HG03097 (cell line): ENCODE measurements around the gene TMEM201.
A peak's percentile ranks its signal among the peaks of the same experiment; 100 is the strongest.
"Not testable (repeated sequence)": the region's sequence is repeated elsewhere in the genome, so short reads cannot be mapped to it uniquely, and the experiment has no call there.

Experiments used
- ATAC-seq: cut with Tn5 transposase; IDR thresholded peaks from one replicate; pipeline ENCODE4 v1.9.1; 2021; ENCODE audit not compliant: unreplicated experiment, low FRiP score

Gene TMEM201

DNA sequence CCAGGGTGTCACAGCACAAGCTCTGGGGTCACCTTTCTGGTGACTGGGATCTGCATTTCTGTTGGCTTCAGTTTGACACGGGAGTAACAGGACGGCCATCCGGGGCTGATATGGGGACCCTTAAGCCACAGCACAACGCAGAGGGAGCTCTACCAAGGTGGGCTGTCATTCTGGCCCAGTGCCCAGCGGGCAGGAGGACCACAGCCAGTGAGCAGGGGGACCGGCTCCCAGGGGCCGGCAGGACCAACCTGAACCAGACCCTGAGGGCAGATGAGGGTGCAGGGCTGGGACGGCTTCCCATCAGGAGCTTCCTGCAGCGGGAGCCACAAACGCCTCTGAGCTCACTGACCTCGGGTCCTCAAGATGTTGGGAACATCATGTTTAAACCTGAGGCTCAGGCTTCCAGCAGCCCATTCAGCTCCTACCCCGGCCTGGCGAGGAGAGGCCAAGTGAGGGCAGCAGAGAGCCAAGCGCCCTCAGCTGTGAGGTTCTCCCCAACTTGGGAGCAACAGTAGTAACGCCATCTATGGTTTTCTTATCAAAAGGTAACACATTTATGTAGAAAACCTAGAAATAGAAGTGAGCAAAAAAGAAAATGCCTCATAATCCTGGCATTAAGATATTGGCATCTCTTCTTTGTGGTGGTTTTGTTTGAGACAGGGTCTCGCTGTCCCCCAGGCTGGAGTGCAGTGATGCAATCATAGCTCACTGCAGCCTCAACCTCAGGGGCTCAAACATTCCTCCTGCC is 26.8 kb downstream of the TMEM201 start:
- ATAC-seq, result no peak

DNA sequence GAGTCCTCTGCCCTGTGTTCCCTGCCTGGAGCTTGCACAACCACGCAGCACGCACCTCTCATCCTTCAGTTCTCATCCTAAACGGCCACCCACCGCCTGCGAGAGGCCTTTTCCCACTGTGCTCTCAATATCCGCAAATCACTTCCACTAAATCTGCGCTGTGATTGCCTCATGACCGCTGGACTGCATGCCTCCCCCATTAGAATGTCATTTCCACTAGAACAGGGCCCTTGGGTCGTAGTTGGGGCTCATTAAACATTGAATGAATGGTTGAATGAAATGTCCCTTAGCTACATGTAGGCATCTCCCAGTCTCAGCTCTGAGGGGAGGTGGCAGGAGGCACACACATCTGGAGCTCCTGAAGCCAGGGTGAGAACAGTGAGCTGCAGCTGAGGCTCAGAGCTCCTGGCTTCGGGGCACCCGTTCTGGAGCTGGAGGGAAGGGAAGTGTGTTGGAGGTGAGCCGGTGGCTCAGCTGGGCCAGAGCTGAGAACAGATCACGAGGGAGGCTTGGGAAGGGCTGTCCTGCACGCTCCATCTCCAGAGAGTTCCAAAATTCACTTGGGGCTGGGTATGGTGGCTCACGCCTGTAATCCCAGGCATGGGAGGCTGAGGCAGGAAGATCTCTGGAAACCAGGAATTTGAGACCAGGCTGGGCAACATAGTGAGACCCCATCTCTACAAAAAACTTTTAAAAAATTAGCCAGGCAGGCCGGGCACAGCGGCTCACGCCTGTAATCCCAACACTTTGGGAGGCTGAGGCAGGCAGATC is 30.4 kb downstream of the TMEM201 start:
- no peak for ATAC-seq

DNA sequence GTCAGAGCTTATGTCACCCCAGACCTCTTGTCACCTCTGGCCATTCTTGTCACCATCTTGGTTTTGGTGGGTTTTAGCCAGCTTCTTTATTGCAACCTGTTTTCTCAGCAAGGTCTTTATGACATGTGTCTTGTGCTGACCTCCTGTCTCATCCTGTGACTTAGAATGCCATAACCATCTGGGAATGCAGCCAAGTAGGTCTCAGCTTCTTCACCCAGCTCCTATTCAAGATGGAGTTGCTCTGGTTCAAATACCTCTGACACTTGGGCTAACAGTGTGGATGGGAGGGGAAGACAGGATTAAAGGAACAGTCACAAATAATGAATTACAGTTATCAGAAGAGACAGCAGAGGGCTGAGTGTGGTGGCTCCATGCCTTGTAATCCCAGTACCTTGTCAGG is 32.3 kb downstream of the TMEM201 start:
- ATAC-seq, result no peak

DNA sequence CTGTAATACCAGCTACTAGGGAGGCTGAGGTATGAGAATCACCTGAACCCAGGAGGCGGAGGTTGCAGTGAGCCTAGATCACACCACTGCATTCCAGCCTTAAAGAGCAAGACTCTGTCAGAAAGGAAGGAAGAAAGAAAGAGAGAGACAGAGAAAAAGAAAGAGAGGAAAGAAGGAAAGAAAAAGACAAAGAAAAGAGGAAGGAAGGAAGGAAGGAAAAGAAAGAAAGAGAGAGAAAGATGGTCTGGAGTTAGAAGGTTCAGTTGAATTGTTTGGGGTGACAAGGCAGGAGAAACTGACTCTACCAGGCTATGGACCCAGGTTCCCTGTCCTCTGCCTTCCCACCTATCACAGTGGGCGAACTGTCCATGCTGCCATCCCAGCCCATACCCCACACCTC is 35.4 kb downstream of the TMEM201 start:
- no peak for ATAC-seq

DNA sequence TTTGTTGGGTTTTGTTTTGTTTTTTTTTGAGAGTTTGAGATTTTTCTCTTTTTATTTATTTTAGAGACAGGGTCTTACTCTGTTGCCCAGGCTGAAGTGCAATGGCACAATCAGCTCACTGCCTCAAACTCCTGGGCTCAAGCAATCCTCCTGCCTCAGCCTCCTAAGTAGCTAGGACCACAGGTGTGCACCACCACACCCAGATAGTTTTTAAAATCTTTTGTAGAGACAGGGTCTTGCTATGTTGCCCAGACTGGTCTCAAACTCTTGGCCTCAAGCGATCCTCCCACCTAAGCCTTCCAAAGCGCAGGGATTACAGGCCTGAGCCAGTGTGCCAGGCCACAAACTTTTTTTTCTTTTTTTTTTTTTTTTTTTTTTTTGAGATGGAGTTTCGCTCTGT is 36.3 kb downstream of the TMEM201 start:
- not testable (repeated sequence) for ATAC-seq

DNA sequence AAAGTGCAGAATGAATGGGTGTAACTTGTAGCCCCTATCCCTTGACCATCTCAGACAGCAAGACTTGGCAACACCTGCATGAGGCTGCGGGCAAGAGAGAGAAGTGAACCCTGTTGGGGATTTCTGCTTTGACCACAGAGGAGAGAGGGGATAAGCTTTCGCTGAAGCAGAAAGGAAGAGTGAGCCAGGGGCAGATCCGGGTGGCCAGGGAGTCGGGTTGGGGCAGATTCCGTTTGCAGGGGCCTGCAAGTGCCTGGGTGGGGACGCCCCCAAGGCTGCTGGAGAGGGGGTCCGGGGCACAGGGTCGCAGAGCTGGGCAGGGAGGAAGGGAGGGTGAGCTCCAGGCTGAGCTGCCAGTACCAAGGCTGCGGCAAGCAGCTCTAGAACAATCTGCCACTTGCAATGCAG is 37.5 kb downstream of the TMEM201 start:
- peak; percentile 43 for ATAC-seq

DNA sequence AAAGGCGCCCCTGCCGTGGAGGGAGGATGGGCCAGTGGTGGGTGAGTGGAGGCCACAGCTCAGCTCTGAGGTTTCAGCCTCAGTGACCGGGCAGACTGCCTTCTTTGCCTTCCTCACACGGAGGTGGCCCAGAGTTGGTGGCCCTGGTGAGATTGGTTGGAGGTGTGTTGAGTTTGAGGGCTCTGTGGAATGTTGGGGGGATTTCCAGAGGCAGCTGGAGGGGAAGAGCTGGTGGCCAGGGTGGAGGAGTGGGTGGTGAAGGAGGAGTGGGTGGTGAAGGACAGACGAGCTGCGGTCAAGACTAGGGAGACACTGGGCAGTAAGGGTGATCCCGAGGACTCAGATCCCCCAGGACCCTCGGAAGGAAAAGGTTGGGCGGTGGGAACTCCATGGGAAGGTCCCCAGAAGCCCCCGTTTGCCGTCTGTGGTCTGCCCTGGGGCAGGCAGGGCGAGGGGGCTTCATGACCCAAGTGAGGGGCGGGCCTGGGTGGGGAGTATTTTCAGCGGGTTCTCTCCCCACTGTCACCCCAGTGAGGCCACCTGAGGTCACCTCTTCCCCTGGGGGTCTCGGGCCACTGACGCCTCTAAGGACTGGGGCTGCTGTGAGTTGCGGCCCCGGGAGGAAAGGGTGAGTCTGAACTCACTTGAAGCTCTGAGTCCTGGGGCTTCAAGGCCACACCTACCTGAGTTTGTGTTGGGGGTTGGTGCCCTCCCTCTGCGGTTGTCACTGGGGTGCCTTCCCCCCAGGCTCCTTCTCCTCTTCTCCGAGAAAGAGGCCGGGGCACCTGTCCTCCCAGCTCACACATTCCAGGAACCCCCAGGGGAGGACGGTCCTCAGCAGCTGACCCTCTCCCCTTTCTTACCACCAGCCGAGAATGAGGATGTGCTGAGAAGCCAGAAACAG is 40.1 kb downstream of the TMEM201 start:
- no peak for ATAC-seq

DNA sequence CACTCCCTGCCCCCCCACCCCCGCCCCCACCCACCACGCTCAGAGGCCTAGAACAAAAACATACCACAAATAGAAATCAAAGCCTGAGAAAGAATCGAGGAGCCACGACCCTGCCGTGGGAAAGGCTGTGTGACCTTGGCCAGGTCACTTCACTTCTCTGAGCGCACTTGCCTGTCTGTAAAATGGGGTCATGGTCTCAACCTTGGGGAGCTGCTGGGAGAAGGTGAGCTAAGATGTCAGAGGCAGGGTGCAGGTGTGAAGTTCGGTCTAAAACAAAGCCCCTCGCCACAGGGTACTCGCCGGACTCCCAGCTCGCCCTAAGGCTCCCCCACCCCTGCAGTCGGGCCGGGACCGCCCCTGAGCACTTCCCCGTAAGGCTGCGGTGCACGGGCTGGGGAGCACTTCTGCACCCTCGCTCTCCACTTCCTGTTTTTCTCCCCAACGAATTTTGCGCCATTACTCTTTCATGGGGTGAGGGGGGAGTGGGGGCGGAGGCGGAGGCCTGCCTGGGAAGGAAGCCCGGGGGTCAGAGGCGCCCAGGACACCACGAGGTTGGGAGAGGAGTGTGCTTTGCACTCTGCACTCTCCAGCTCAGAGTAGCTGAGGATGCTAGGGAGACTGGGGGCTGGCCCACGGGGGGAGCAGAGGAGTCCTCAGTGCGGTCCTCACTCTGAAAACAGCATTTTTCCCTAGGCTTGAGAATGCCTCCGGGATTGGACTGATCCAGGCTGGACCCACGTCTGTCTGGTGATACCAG is 40.9 kb downstream of the TMEM201 start:
- no peak for ATAC-seq

DNA sequence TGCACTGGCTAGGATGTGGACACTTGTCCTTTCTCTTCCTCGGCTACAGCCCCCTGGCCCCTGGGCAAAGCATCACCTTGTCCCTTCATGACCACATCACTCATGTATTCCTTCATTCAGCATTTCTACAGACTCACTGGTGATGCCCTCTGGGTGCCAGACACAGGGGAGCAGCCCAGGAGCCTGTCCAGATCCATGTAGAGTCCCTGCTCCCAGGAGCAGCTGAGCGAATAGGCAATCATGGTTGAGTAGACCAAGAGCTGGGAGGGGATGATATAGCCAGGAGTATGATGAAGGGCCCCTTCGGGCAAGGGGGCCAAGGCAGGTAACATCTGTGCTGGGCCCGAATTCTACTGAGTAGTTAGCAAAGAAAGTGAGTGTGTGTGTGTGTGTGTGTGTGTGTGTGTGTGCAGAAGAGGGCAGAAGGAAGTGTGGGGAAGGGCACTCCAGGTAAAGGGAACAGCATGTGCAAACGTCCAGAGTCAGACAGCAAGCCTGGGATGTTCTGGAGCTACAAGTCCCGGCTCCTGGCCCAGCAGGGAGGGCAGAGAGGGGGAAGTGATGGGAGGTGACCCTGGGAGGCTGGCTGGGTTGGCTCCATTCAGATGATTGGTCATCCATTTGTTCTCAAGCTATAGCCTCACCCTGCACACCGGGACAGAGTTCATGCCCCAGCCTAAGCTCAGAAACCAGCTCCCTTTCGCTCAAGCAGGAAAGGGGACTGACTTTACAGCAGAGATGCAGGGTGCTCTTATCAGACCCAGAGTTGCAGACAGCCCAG is 41.8 kb downstream of the TMEM201 start:
- no peak for ATAC-seq

DNA sequence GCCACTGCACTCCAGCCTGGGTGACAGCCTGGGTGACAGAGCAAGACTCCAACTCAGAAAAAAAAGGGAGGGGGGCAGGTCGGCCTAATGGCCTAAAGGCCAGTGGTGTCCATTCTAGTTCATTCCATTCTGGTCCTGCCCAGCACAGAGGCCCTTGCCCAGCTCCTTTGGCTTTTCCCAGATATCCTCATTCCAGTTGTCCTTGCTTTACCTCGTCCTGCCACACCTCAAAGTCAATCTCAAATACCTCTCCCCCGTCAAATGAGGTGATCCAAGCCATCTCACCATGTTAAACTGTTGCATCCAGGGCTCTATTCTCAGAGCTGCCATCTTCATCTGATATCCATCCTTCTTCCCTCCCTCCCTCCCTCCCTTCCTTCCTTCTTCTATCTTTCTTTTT is 42.9 kb downstream of the TMEM201 start:
- no peak for ATAC-seq

DNA sequence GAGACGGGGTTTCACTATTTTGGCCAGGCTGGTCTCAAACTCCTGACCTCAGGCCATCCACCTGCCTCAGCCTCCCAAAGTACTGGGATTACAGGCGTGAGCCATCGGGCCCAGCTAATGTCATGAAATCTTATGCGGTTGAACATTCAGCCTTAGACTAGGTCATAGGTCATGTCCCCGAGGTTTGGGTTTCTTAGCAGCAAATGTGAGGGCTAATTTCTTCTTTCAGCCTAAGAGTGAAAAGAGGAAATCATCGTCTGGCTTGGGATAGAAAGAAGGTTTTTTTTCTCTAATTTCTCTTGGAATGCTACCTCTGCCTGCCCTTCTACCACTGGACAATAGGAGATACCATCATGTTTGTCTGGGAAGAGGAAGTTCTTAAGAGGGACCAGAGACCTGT is 44.8 kb downstream of the TMEM201 start:
- ATAC-seq, result no peak

DNA sequence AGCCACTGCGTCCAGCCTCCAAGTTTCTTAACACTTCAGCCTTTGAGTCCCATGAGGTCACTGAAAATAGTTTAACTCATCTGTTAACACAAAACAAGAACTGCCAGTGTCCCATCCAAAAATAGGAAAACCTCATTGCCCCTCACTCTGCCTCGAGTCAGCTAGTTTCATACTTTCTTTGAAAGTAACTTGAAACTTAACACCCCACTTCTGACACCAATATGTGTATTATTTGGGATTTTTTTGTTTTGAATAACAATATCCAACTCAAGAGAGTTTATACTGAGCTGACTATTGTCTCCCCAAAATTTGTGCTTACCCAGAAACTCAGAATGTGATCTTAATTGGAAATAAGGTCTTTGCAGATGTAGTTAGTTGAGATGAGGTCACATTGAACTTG is 45.9 kb downstream of the TMEM201 start:
- no peak for ATAC-seq

DNA sequence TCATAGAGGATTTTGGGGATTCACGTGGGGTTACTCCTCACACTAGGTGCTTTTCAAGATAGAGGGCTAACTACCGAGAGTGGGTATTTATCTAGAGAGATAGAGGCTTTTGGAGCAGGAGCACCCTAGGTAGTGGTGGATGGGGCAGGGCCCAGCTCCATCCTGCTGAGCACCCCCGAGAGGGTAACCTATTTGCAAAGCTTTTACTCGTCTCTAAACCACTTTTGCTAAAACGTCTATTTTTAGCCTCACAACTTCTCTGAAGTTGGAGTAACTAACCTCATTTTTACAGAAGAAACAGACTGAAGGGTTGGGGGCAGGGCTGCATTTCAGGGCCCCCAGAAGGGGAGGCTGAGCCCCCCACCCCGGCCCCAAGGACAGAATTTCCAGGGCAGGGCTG is 50.5 kb downstream of the TMEM201 start:
- no peak for ATAC-seq

DNA sequence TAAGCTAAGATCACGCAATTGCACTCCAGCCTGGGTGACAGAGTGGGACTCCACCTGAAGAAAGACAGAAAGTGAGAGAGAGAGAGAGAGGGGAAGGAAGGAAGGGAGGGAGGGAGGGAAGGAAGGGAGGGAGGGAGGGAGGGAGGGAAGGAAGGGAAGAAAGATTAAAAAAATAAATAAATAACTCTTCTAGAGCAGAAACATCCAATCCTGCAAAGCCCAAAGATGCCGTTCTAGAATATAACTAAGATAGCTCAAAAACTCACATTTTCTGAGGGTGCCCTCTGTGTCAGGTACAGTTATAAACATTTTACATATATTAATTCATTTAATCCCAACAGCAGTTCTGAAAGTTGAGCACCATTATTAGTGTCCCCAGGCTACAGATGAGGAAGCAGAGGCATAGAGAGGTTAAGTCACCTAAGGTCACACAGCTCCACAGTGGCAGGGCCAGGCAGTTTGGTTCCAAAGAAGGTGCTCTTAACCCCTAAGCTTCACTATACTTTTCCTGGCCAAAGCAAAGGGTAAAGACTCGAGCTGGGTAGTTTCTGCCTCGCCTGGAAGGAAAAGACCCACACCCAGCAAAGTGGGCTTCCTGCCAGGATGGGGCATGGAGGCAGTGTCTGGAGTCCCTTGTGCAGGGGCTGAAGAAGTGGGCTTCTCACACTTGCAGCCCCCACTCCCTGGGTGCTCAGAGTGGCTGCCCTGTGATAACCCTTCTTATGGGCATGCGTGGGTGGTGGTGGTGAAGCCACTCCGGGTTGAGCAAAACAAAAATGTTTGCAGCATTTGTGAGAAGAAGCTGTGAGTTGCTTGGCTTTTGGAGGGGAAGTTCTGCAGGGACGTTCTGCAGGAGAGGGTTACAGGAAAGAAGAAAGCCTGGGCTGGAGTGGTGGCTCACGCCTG is 54.9 kb downstream of the TMEM201 start:
- ATAC-seq, result no peak

DNA sequence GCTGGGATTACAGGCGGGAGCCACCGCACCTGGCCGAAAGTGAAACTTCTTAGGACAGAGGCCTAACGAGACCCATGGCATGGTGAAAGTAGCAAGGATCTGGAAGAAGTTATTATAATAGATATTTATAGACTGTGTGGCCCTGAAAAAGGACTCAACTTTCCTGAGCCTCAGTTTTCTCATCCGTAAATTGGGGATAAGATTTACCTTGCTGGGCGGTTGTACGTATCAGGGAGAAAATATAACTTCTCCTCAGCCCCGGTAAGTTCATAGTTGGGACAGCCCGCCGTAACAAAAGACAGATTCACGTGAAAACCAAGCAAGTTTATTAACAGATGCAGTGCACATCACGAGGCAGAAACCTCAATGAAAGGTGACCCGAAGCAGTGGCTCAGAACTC is 57.3 kb downstream of the TMEM201 start:
- no peak for ATAC-seq

DNA sequence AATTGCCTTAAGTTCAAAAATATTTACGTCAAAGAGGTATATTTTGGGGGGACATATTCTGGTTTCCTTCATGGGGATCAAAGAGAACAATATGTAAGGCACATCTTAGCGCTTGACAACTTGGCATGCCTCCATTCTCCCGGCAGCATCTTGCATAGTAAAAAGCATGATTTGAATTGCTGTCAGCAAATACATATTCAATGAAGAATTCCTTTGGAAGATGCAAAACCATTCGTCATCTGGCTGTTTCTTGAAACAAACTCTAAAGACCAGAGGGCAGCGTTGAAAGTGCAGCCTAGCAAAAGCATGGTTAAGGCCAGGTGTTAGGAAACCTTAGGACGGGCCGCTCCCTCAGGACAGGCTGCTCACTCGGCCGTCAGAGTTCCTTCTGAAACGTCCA is 59.5 kb downstream of the TMEM201 start:
- no peak for ATAC-seq

DNA sequence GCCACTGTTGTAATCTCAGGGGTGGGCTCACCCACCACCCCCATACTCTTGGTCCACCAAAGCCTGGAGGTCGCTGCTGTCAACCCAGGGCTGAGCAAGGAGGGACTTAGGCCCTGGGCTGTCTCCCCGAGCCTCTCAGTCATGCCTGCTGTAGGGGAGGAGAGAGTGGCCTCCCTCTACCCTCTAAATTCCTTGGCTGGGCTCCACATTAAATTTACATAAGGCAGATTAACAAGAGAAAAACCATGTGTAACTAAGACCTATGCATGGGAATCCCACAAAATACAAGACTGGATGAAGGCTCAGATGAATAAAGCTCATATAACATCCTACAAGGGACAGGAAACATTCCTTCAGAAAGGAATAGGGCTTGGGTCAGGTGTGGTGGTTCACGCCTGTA is 61.1 kb downstream of the TMEM201 start:
- ATAC-seq, result no peak

DNA sequence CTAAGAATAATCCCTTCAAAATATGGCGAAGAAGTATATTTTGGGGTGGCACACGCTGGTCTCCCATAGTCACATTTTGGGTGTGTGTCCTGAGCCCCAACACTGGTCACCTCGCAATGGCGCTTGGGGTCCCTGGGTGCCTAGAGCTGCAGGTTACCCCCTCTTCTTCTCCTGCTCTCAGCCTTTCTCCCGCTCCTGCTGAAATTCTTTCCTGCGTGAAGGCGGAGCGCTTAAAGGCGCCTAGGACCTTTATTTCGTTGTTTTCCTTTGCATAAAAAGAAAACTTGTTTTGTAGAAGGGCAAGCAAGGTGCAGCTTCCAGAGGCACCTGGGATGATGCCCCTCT is 62.5 kb downstream of the TMEM201 start:
- ATAC-seq, result no peak
